OCI-M2 (cell line): ENCODE measurements around the gene PADI3.

Experiments
- DNase-seq: peaks from one replicate; lab custom pipeline; 2025; ENCODE audit not compliant: unreplicated experiment; lab: John Stamatoyannopoulos, UW

The PADI3 gene

GRCh38 chr1:17248781-17249180 lies at the start of gene PADI3:
Gene PADI3 (plus strand): TSS chr1:17249098. CDS start chr1:17249138, 40 bp downstream.
- no peak for DNase-seq

DNA sequence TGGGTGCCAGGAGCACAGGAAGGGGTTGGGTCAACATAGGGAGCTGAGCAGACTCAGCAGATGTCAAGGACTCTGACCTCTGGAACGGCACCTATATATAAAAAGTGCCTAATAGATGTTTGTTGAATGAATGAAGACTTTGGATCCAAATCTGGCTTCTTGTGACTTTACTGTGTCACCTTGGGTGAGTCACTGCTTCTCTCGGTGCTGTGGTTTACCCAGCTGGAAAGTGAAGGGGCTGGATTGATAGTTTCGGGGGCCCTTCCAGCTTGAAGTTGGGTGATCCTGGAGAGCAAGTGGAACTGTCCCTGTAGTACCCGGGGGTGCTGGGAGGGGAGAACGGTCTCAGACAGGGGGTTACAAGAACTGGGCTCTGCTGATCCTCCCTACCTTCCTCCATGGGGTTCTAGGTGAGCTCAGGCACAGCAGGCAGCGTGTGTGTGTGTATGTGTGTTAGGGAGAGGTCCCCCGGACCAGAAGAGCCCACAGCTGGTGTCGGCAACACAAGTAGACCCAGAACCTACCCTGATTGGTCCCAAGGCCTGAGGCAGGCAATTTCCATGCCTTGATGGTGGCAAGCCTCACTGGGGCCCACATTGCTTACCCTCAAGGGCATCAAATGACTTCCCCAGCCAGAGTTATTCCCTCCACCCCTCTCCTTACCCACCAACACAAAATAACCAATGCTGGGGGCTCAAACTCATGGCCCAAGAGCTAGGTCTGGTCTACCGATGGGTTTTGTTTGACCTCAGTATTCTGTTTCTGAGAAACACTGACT lies 49.4 kb upstream of the PADI3 start:
- DNase-seq, result no peak

- DNase-seq, result no peak
Measured at GRCh38 chr1:17200246-17200645, 48.7 kb upstream of the PADI3 start.

DNA sequence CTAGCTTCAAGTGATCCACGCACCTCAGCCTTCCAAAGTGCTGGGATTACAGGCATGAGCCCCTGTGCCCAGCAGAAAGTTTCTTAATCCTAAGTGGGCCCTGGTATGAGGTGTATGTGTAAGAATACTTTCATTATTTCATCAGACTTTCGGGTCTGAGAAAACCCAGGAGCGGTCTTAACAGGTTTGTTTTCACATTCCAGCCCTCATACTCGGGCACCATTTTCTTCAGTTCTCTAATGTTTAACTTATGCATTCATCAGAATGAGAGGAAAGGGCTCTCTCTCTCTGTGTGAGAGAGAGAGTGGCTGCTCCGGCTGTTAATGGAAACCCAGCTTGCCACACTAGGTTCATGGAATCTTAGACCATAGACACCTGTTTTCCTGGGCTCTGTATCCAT lies 48.1 kb upstream of the PADI3 start:
- no peak for DNase-seq

GRCh38 chr1:17201201-17202021 lies 47.5 kb upstream of the PADI3 start:
- DNase-seq, result no peak

DNA sequence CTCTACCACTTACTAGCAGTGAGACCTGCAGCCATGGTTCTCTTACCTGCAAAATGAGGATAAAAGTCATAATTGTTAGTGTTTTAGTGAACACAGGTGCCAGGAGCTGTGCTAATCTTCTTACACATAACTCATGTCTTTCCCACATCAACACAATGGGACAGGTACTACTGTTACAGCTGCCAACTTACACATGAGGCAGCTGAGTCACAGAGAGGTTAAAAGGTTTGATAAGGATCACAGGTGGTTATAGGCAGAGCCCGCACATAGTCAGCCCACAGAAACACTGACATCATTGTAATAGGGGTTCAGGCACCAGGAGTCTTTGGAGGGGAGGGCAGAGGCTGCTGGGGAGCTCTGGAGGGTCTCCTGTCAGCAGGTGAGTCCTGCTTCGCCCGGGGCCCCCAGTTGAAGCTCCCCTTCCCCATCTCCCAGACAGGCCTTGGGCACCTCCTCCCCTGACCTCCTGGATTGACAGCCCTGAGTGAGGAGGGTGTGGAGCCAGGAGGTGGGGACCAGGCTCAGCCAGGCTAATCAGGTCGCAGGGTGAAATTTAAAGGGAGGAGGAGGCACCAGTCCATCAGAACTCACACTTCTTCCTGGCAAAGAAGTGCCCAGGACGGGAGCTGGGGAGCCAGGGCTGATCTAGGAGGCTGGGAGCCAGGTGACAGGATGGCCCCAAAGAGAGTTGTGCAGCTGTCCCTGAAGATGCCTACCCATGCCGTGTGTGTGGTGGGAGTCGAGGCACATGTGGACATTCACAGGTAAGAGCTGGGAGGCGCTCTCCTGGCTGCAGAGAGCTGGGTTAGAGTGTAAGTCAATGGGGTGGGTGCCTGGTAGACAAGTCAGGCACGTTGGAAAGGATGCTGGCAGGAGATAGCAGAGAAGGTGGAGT lies 44.1 kb upstream of the PADI3 start, which contains the start of gene PADI1:
Gene PADI1, plus strand, starts transcription at position 583 of the 895 bp plus-strand sequence. Its CDS starts 90 bp downstream, at position 673.
- no peak for DNase-seq

DNA sequence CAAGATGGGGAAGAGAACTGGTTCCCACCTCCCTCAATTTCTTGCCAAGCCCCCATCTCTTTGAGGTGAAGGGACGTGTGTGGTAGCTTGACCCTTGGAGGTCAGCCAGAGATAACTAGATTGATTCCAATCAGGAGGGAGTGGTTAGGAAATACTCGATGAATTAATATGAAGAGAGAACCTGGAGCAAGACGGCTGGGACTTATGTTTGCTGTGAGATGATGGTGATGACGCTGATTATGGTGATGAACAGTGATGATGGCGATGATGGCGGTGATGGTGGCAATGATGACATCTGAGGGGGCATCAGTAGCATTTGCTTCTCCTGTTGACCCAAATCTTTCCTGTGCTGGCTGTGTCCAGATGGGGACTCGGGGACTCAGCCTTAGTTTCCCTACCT lies 43.2 kb upstream of the PADI3 start:
- no peak for DNase-seq

DNA sequence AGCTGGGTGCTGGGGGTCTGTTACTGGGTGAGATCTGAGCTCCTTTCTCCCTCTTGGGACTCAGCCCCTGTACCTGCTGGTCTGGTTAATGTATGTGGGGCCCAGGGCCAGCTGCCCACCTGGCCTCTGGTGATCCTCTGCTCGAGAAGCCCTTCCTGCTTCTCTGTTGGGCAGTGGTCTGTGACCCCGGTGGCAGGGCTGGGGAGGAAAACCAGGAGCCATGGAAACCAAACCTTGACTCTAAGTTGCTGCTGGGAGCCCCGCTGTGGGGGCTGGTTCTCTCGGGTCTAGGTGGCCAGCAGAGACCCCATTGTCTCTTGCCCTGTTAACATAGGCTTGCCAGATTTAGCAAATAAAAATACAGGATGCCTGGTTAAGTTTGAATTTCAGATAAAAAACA lies 42.7 kb upstream of the PADI3 start:
- no peak for DNase-seq

- no peak for DNase-seq
Measured at GRCh38 chr1:17207046-17207445, 41.9 kb upstream of the PADI3 start.

GRCh38 chr1:17207540-17207939 lies 41.4 kb upstream of the PADI3 start:
- no peak for DNase-seq

- DNase-seq, result no peak
Measured at GRCh38 chr1:17207966-17208418, 40.9 kb upstream of the PADI3 start.

GRCh38 chr1:17208546-17208945 lies 40.4 kb upstream of the PADI3 start:
- no peak for DNase-seq

DNA sequence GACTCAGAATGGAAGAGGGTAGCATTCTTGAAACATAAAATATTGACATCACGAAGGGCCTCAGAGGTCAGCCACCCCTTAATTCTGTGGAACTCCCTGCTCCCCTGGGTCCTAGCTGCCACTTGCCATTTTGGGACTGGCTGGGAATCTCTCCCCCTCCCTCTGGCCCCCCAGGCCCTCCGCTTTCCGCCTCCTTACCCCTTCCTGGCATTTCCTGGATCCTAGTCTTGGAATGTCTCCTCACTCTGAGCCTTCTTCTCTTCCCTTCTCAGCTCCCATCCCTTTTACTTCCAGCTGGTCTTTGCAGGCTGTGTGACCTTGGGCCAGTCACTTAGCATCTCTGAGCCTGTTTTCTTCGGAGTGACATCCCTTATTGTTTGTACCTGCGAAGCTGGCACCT lies 39.5 kb upstream of the PADI3 start:
- DNase-seq, result no peak

- DNase-seq, result no peak
Measured at GRCh38 chr1:17210176-17210575, 38.7 kb upstream of the PADI3 start.

- DNase-seq, result no peak
Measured at GRCh38 chr1:17211377-17211776, 37.5 kb upstream of the PADI3 start.

DNA sequence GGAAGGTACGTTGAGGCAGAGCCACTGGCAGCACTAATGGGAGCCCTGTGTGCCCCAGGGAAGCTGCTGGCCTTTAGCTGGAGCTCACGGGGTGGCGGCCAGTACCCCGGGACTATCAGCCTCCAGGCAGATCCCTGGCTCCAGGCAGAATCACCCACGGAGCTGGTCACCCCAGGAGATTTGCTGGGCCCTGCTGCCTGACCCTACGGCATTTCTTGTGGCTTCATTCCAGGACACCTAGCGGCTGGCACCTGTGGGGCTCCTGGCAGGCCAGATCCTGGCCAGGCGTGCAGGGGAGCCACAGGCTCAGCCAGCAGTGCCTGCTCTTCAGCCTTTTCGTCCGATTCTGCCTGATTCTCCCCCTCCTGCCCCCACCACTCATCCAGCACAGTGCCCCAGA lies 36.9 kb upstream of the PADI3 start:
- no peak for DNase-seq

- no peak for DNase-seq
Measured at GRCh38 chr1:17212487-17213121, 36.3 kb upstream of the PADI3 start.

DNA sequence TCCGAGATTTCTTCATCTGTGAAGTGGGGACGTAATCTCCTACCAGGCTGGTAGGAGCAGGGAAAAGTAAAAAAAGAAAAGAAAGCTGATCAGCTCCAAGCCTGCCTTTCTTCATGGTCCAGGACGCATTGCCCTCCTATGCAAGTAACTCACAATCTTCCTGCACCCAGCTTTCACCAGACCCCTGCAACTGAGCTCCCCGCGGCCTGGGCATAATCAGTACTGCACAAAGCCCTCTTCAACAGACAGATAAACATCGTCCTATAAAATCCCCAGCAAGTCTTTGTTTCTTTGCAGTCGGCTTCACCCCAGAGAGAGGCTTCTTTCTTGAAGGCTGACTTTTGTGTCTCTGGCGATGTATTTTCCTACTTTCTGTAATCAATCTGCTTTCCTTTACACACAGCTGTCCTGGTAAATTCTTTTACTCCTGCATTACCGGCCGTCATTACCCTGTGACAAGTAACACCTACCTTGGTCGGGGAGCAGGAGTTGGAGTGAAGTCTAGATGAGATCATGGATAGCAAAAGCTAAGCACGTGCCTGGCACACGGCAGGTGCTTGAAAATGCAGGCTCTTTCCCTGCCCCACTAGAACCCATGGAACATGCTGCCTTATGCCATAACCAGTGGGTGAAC lies 35.6 kb upstream of the PADI3 start:
- no peak for DNase-seq

DNA sequence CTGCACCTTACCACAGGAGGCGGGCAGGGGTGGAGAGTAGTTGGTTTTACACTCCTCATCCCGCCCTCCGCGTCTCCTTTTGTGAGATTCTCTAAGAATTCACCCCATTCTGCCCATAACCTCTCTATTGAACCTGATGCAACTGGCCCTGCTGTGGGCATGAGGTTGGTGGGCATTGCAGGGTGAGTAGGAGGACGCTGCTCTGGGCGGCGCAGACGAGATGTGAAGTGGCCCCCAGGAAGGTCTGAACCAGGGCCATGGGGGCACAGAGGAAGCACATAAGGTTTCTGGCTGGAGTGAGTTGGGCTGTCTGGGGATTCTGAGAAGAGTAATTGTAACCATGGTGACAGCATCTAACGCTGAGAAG lies 35.1 kb upstream of the PADI3 start:
- DNase-seq, result no peak

DNA sequence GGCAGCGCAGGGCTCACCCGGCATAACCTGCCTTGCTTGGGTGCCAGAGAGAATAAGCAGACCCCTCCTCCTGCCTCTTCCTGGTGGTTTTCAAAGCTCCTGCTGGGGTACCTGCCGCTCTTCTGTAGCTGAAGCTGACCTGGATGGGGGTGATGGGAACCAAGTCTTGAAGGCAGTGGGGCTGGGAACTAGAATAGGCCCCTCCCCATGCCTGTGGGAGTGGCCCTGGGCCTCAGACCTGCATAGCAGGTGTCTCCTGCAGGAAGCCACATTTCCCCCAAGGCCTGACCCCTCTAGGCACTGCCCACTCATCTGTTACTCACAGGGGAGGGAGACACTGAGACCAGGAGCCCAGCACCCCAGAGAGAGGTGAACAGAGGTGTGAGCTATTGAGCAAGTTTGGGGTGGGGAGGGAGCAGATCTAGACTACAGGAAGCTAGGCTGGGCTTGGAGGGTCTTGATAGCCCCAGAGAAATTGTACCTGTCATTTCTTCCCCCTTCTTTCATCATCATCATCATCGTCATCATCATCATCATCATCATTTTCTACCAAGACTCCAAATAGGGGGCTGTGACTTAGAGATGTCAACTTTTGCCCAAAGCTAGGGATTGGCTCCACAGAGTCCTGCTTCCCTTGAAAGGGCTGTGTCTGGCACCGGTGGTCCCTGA lies 33.9 kb upstream of the PADI3 start:
- DNase-seq, result no peak
